GM11168 (cell line): ENCODE measurements around the gene PRUNE2.

Source experiments
- in situ Hi-C: fragments of 300-500 bp; cut with MboI; formaldehyde crosslinking; loops from one replicate; pipeline ENCODE4 v1.12.0; 2022; ENCODE audit warnings: low sequenced_read_pairs; ENCODE audit not compliant: unreplicated experiment

The PRUNE2 gene

GRCh38 chr9:76592091-76592973 lies 313.6 kb downstream of the PRUNE2 start:
- in situ Hi-C loops = no loop called here

- in situ Hi-C loops = no loop called here
These were observed 314.5 kb downstream of the PRUNE2 start for GRCh38 chr9:76591256-76591950.

GRCh38 chr9:76588316-76588715 lies 317.6 kb downstream of the PRUNE2 start:
- in situ Hi-C loops = no loop called here

- in situ Hi-C loops = no loop called here
These were observed 319.3 kb downstream of the PRUNE2 start for GRCh38 chr9:76586390-76587314.

GRCh38 chr9:76585487-76586389 lies 320.2 kb downstream of the PRUNE2 start:
- in situ Hi-C loops = no loop called here

GRCh38 chr9:76583256-76583655 lies 322.7 kb downstream of the PRUNE2 start:
- in situ Hi-C loops = no loop called here

GRCh38 chr9:76581731-76582130 lies 324.2 kb downstream of the PRUNE2 start:
- in situ Hi-C loops = no loop called here

GRCh38 chr9:76580820-76581219 lies 325.1 kb downstream of the PRUNE2 start:
- in situ Hi-C loops = no loop called here

- in situ Hi-C loops = no loop called here
These were observed 325.7 kb downstream of the PRUNE2 start for GRCh38 chr9:76580188-76580587.

GRCh38 chr9:76576344-76576743 lies 329.6 kb downstream of the PRUNE2 start:
- in situ Hi-C loops = no loop called here

- in situ Hi-C loops = no loop called here
These were observed 330.2 kb downstream of the PRUNE2 start for GRCh38 chr9:76575761-76576160.

- in situ Hi-C loops = no loop called here
These were observed 331.8 kb downstream of the PRUNE2 start for GRCh38 chr9:76573905-76574760.

- in situ Hi-C loops = no loop called here
These were observed 332.5 kb downstream of the PRUNE2 start for GRCh38 chr9:76573408-76573807.

GRCh38 chr9:76572151-76572550 lies 333.8 kb downstream of the PRUNE2 start:
- in situ Hi-C loops = no loop called here

- in situ Hi-C loops = no loop called here
These were observed 334.2 kb downstream of the PRUNE2 start for GRCh38 chr9:76571743-76572146.

- in situ Hi-C loops = no loop called here
These were observed 334.6 kb downstream of the PRUNE2 start for GRCh38 chr9:76571288-76571687.

- in situ Hi-C loops = no loop called here
These were observed 335.1 kb downstream of the PRUNE2 start for GRCh38 chr9:76570826-76571225.

GRCh38 chr9:76567086-76567485 lies 338.8 kb downstream of the PRUNE2 start:
- in situ Hi-C loops = no loop called here

- in situ Hi-C loops = no loop called here
These were observed 341.6 kb downstream of the PRUNE2 start for GRCh38 chr9:76564297-76564696.
